Endothelial cell of umbilical vein (primary cell): ENCODE data around the gene RAP1GAP2.

Experiments used
- CTCF ChIP-seq, 2 donors: IDR thresholded peaks; 1 replicate in 1 of 2; 2 replicates in 1 of 2; pipeline ENCODE4 v1.5.1; 2011; ENCODE audit warnings: low read length in 2 of 2, mild to moderate bottlenecking in 2 of 2, moderate library complexity in 2 of 2, control low read depth in 1 of 2, inconsistent platforms in 1 of 2, low read depth in 1 of 2; ENCODE audit not compliant: insufficient read depth in 1 of 2; ENCODE audit errors: extremely low read depth in 1 of 2
- GATA2 ChIP-seq: IDR thresholded peaks from 2 replicates; pipeline ENCODE4 v1.7.0; 2011; ENCODE audit warnings: low read depth, mild to moderate bottlenecking, moderate library complexity, mixed read lengths, low read length; ENCODE audit not compliant: insufficient read length, insufficient read depth
- JUN ChIP-seq: IDR thresholded peaks from 2 replicates; pipeline ENCODE4 v1.6.1; 2011; ENCODE audit warnings: borderline replicate concordance, low read depth; ENCODE audit not compliant: insufficient read length, insufficient read depth
- MAX ChIP-seq: IDR thresholded peaks from 2 replicates; pipeline ENCODE4 v1.6.1; 2011; ENCODE audit not compliant: insufficient read depth, insufficient read length
- MYC ChIP-seq: IDR thresholded peaks from one replicate; pipeline ENCODE4 v1.6.1; 2011; ENCODE audit warnings: mild to moderate bottlenecking, low read depth, low read length
- POLR2A ChIP-seq: IDR thresholded peaks from 2 replicates; pipeline ENCODE4 v1.6.1; 2012; ENCODE audit warnings: low read depth, mild to moderate bottlenecking, control low read depth, low read length
- POLR2AphosphoS5 ChIP-seq: IDR thresholded peaks from 2 replicates; pipeline ENCODE4 v1.6.1; 2012; ENCODE audit warnings: low read depth, mild to moderate bottlenecking, control low read depth, low read length, moderate library complexity; ENCODE audit not compliant: insufficient read depth

DNA sequence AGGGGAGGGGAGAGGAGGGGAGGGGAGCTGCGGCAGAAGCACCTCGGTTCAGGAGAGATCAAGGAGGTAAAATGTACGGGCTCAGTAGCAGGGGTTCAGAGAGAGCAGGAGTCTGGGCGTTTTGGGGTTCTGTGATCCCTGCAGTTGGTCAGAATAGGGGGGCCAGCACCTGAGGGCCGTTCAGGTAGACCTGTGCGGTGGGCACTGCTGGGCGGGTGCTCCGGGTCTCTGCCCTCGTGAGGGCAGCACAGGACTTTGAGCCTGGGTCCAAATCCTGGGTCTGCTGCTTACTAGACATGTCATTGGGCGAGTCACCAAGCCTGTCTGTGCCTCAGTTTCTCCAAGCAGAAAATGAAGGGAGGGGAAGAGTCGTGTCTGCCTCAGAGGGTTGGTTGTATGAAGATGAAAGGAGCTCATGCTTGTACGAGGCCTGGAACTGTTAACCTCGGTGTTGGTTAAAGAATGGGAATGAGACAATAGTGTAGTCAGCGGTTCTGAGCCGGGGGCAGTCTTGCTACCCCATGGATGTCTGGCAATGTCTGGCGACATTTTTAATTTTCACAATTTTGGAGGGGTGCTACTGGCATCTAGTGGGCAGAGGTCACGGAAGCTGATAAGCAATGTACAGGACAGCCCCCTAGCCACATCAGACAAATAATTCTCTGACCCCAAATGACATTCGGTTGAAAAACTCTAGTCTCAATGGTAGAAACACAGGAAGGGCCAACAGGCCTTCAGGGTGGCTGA is 231.7 kb downstream of the RAP1GAP2 start:
- TF ChIP-seq POLR2AphosphoS5 (no peak), GATA2 (no peak), JUN (no peak), CTCF (IDR thresholded peaks at IDR 0.05; ENCODE audit: extremely low read depth in 1 of 2, insufficient read depth in 1 of 2, low read depth in 1 of 2, low read length in 2 of 2) (no peak), POLR2A (no peak), MAX (no peak), MYC (no peak)
